Measurements from ENCODE around the gene NKTR.

GRCh38 chr3:42612217-42612616 is 11.7 kb downstream of the NKTR start:
- TF ChIP-seq ZBTB7A (IDR thresholded peaks at IDR 0.05; ENCODE audit: low read depth): no peak
- TF ChIP-seq REST (IDR thresholded peaks at IDR 0.05; ENCODE audit: low read depth): no peak
- no peak for TF ChIP-seq MAX (IDR thresholded peaks at IDR 0.05)
- no peak for TF ChIP-seq TAF1 (IDR thresholded peaks at IDR 0.05; ENCODE audit: low read depth)
- no peak for TF ChIP-seq CEBPB (IDR thresholded peaks at IDR 0.05)
- TF ChIP-seq NFIC (IDR thresholded peaks at IDR 0.05): no peak
- TF ChIP-seq CREB1 (IDR thresholded peaks at IDR 0.05; ENCODE audit: low read depth): no peak
